22Rv1 (cell line): ENCODE results near the gene CNTN3.

Experiments
- CTCF ChIP-seq: fragments of 450-650 bp; IDR thresholded peaks from 2 replicates; pipeline ENCODE4 v1.5.1; 2017; ENCODE audit warnings: mild to moderate bottlenecking
- ZFX ChIP-seq: fragments of 450-650 bp; IDR thresholded peaks from 2 replicates; pipeline ENCODE4 v1.6.1; 2017; ENCODE audit warnings: antibody characterized with exemption, borderline replicate concordance

DNA sequence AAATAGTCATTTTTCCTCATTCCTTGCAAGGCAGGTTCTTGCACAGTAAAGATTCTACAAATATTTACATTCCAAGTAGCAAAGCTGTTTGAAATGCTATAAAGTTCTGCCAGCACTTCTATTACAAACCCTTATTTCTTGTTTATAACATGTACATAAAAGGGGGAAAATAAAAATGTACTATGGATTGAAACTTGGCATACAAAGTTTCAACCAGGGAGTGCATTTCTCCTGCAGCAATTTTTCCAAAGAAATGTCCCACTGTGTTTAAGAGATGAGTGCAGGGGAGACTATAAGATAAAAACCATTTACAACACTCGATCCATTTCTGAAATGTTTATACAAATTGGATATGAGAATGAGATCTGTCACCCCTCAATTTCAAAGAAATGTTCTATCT is 3.3 kb downstream of the CNTN3 start:
- TF ChIP-seq CTCF (no peak), ZFX (no peak)
